GM23248 (cell line): ENCODE data around the gene HOXB2. TPM values are rescaled to one million over a fixed set of nuclear protein-coding genes. Genes with fewer than 3 reads are reported as not detected.

Source experiments
- DNase-seq: peaks from one replicate; pipeline ENCODE4 v3.0.0-alpha.2; 2015
- H2AFZ ChIP-seq: fragments of 200-600 bp; sonication (generic); 2 replicates; pipeline ENCODE4 v1.6.1; 2016; ENCODE audit warnings: antibody characterized with exemption
- H3F3A ChIP-seq: fragments of 200-600 bp; sonication (generic); 2 replicates; pipeline ENCODE4 v1.6.1; 2016; ENCODE audit warnings: mild to moderate bottlenecking, antibody characterized with exemption, mixed run types; ENCODE audit not compliant: insufficient read depth
- H3K27ac ChIP-seq: fragments of 200-600 bp; sonication (generic); 2 replicates; pipeline ENCODE4 v1.5.1; 2016; ENCODE audit warnings: mild to moderate bottlenecking
- H3K27me3 ChIP-seq: fragments of 200-600 bp; sonication (generic); replicated peaks from 2 replicates; pipeline ENCODE4 v1.6.1; 2016; ENCODE audit warnings: mild to moderate bottlenecking; ENCODE audit not compliant: insufficient read depth
- H3K36me3 ChIP-seq: fragments of 200-600 bp; sonication (generic); 2 replicates; pipeline ENCODE4 v1.6.1; 2016; ENCODE audit warnings: low read depth, mild to moderate bottlenecking
- H3K4me1 ChIP-seq: fragments of 200-600 bp; sonication (generic); 2 replicates; pipeline ENCODE4 v1.6.1; 2016; ENCODE audit warnings: mild to moderate bottlenecking; ENCODE audit not compliant: insufficient read depth
- H3K4me2 ChIP-seq: fragments of 200-600 bp; sonication (generic); one replicate; pipeline ENCODE4 v1.6.1; 2016; ENCODE audit warnings: mild to moderate bottlenecking; ENCODE audit not compliant: unreplicated experiment
- H3K4me3 ChIP-seq: fragments of 200-600 bp; sonication (generic); 2 replicates; pipeline ENCODE4 v1.5.1; 2016; ENCODE audit warnings: mild to moderate bottlenecking
- H3K79me2 ChIP-seq: fragments of 200-600 bp; sonication (generic); 2 replicates; pipeline ENCODE4 v1.6.1; 2016; ENCODE audit warnings: mild to moderate bottlenecking; ENCODE audit not compliant: insufficient read depth
- H3K9ac ChIP-seq: fragments of 200-600 bp; sonication (generic); 2 replicates; pipeline ENCODE4 v1.6.1; 2016; ENCODE audit warnings: mild to moderate bottlenecking
- H3K9me2 ChIP-seq: fragments of 200-600 bp; sonication (generic); 2 replicates; pipeline ENCODE4 v1.6.1; 2016; ENCODE audit warnings: mixed run types, mild to moderate bottlenecking, moderate library complexity; ENCODE audit not compliant: insufficient read depth
- H3K9me3 ChIP-seq: fragments of 200-600 bp; sonication (generic); one replicate; pipeline ENCODE4 v1.6.1; 2017; ENCODE audit warnings: low read depth
- H4K20me1 ChIP-seq: fragments of 200-600 bp; sonication (generic); 2 replicates; pipeline ENCODE4 v1.6.0; 2016; ENCODE audit not compliant: insufficient read depth
- EZH2 ChIP-seq: fragments of 200-600 bp; sonication (generic); IDR thresholded peaks from 2 replicates; pipeline ENCODE4 v1.6.1; 2018; ENCODE audit warnings: antibody characterized with exemption, mild to moderate bottlenecking; ENCODE audit not compliant: insufficient read depth, poor library complexity, severe bottlenecking
- EZH2phosphoT487 ChIP-seq: fragments of 200-600 bp; sonication (generic); IDR thresholded peaks from 2 replicates; pipeline ENCODE4 v1.6.1; 2018; ENCODE audit warnings: antibody characterized with exemption, moderate library complexity, mild to moderate bottlenecking, low read depth; ENCODE audit not compliant: insufficient read depth
- WGBS, 2 experiments: methylation state at CpG; one replicate each; pipeline ENCODE4 v1.1.6; 2015 to 2017; ENCODE audit warnings: low lambda C conversion rate in 2 of 2, low coverage in 1 of 2; ENCODE audit errors: missing lambda C conversion rate in 2 of 2; 5-methylcytosine and 5-hydroxymethylcytosine counted together
- in situ Hi-C: fragments of 300-500 bp; cut with MboI; formaldehyde crosslinking; loops from 2 replicates; pipeline ENCODE4 v1.15.0; 2020
- polyA plus RNA-seq: library from polyadenylated mRNA; unstranded; fragments of >200 nt; fragmentation: Nextera tagmentation; extraction: Ambion mirVana; gene quantifications from 2 replicates; pipeline ENCODE4 v1.2.1, GENCODE V29; 2016
- total RNA-seq: library from RNA; depleted of rRNA; stranded (reverse); fragments of >200 nt; shearing (Covaris generic); gene quantifications from 2 replicates; pipeline ENCODE4 v1.2.3, GENCODE V29; 2014

The HOXB2 gene
- total and polyA plus RNA-seq, 2 experiments from 2014 or later = 12.1 to 25.3 TPM

GRCh38 chr17:48546924-48547807, 2.3 kb upstream of the HOXB2 start:
- Histone ChIP-seq H3K27ac (peak overlapping the region; percentile 96), H3K79me2 (peaks cover 47% of the 10 kb centered on the region)
- peak; percentile 59 for DNase-seq

DNA sequence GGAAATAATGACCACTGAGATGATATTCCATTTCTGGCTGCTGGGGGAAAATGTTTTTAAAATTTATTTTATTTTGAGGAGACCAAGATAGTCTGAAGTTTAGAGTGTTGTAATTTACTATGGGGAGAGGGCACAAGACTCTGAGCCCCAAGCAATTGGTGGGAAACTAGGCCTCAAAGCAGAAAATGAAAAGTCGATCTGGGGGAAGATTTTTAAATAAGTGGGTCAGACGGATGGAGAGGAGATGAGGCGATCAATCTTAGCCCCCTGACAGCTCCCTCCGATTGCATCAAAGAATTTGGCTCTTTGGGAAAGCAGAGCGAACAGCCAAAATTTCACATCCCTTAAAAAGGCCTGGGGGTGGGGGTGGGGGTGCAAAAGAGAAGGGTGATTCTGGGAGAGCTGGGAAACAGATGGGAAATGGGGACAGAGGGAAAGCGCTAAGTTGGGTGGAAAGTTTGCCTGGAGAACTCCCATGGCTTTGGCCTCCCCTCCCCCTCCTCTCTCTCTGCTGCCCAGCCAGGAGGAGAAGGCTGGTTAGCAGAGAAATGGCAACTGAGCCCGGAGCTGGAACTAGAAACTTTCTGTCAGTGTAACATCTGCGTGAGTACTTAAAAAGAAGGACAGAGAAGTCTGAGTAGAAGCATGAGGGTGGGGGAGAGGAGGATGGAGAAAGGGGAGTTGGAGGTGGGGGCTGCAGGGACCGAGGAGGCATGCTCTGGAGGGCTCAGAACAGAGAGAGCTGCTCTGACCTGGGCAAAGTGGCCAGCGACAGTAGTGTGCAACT, 1.4 kb upstream of the HOXB2 start:
- H3K9me2 ChIP-seq = no peaks in the 10 kb centered on the region
- peak overlapping the region; percentile 99 for H3K9ac ChIP-seq
- peak overlapping the region; percentile 93 for H3K4me2 ChIP-seq
- no peaks in the 10 kb centered on the region for H3K27me3 ChIP-seq
- peaks cover 44% of the 10 kb centered on the region for H3F3A ChIP-seq
- H3K27ac ChIP-seq = peak overlapping the region; percentile 96
- H3K79me2 ChIP-seq = peaks cover 55% of the 10 kb centered on the region
- no peaks in the 10 kb centered on the region; the same call in 1 of the 2 replicates for H3K36me3 ChIP-seq
- peaks cover 39% of the 10 kb centered on the region for H3K4me1 ChIP-seq
- TF ChIP-seq EZH2 (no peak), EZH2phosphoT487 (no peak)
- H4K20me1 ChIP-seq = no peaks in the 10 kb centered on the region
- peak overlapping the region; percentile 66 for H3K4me3 ChIP-seq
- H2AFZ ChIP-seq = peak overlapping the region; percentile 92
- in situ Hi-C loops = no loop called here
- no peaks in the 10 kb centered on the region for H3K9me3 ChIP-seq
- DNase-seq = peak; percentile 61
- 23 to 24% methylated on average over 10 of the region's 10 CpGs for WGBS, 2 experiments

More at GRCh38 chr17:48546924-48547807, 2.3 kb upstream of the HOXB2 start:
- peak overlapping the region; percentile 93 for H3K4me2 ChIP-seq
- no peaks in the 10 kb centered on the region for H4K20me1 ChIP-seq
- peak overlapping the region; percentile 99 for H3K9ac ChIP-seq
- H2AFZ ChIP-seq = peak overlapping the region; percentile 92
- H3K4me1 ChIP-seq = peaks cover 39% of the 10 kb centered on the region
- H3K4me3 ChIP-seq = peak overlapping the region; percentile 66
- H3F3A ChIP-seq = peaks cover 44% of the 10 kb centered on the region
- no peaks in the 10 kb centered on the region for H3K27me3 ChIP-seq
- TF ChIP-seq EZH2 (no peak), EZH2phosphoT487 (no peak)
- WGBS, 2 experiments = 8 to 9% methylated on average over 10 of the region's 10 CpGs
- in situ Hi-C loops = no loop called here
- no peaks in the 10 kb centered on the region; the same call in 1 of the 2 replicates for H3K36me3 ChIP-seq
- no peaks in the 10 kb centered on the region for H3K9me2 ChIP-seq
- H3K9me3 ChIP-seq = no peaks in the 10 kb centered on the region

GRCh38 chr17:48545539-48545938, 630 bp upstream of the HOXB2 start:
- in situ Hi-C loops = no loop called here
- H3K27ac ChIP-seq = peak overlapping the region; percentile 96
- no peaks in the 10 kb centered on the region for H3K27me3 ChIP-seq
- peak overlapping the region; percentile 64 for H2AFZ ChIP-seq
- H3K9ac ChIP-seq = peak overlapping the region; percentile 99
- H3F3A ChIP-seq = peaks cover 48% of the 10 kb centered on the region
- H3K9me2 ChIP-seq = no peaks in the 10 kb centered on the region
- no peaks in the 10 kb centered on the region; the same call in 1 of the 2 replicates for H3K36me3 ChIP-seq
- TF ChIP-seq EZH2phosphoT487 = no peak
- no peak for TF ChIP-seq EZH2
- WGBS, 2 experiments = 93 to 100% methylated on average over 1 of the region's 1 CpG
- peak overlapping the region; percentile 95; the same call in 1 of the 2 replicates for H3K4me3 ChIP-seq
- peak overlapping the region; percentile 93 for H3K4me2 ChIP-seq
- DNase-seq = no peak
- peaks cover 46% of the 10 kb centered on the region for H3K4me1 ChIP-seq
- no peaks in the 10 kb centered on the region for H4K20me1 ChIP-seq
- H3K9me3 ChIP-seq = no peaks in the 10 kb centered on the region
- peaks cover 63% of the 10 kb centered on the region for H3K79me2 ChIP-seq

DNA sequence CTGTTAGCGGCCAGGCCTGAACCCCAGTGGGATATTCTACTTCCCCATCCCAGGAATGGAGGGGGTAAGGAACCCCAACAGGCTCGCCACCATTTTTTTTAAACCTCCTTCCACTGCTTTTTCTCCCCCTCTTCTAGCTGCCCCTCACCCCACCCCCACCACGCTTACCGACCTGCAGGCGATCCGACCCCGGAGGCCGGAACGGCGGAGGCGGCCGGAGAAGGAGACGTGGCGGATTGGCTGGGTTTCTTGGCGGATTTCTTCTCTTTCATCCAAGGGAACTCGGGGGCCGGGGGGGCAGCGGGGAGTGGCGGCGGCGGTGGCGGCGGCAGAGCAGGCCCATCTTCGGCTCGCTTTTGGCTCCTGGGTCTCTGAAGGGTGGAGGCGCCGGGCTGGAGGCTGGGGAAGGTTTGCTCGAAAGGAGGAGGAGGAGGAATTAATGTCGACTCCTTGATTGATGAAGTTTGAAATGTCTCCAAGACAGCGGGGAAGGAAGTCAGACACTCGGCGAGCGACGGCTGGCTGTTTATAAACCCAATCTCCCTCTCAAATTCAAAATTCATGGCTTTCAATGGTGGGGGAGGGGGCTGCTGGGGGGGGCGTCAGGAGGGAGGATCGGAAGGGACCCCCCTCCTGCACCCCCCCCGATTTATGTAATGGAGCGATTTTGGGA, 424 bp downstream of the HOXB2 start:
- peak; percentile 89 for DNase-seq

More for the DNA sequence above, 424 bp downstream of the HOXB2 start:
- in situ Hi-C loops = no loop called here
- Histone ChIP-seq H3K9me2 (no peaks in the 10 kb centered on the region), H3K4me2 (peak overlapping the region; percentile 93), H2AFZ (peak overlapping the region; percentile 64), H3K9me3 (no peaks in the 10 kb centered on the region), H3F3A (peaks cover 59% of the 10 kb centered on the region), H3K4me3 (peak overlapping the region; percentile 95), H3K27ac (peak overlapping the region; percentile 96), H3K27me3 (no peaks in the 10 kb centered on the region), H3K79me2 (peaks cover 74% of the 10 kb centered on the region), H3K36me3 (no peaks in the 10 kb centered on the region), H4K20me1 (no peaks in the 10 kb centered on the region), H3K4me1 (peaks cover 50% of the 10 kb centered on the region), H3K9ac (peak overlapping the region; percentile 99)
- WGBS, 2 experiments = 1% methylated on average over 22 to 38 of the region's 38 CpGs
- TF ChIP-seq EZH2phosphoT487 (no peak), EZH2 (no peak)
